GM23338 (cell line): Measurements from ENCODE around the gene FUT8.

Experiments used
- CREB1 ChIP-seq: fragments of 250-450 bp; sonication (Bioruptor Pico); IDR thresholded peaks from 2 replicates; pipeline ENCODE4 v1.5.0; 2020; ENCODE audit warnings: low read depth, mild to moderate bottlenecking, moderate library complexity
- CTCF ChIP-seq, 2 experiments: fragments of 200-600 bp in 1 of 2; sonication (generic) in 1 of 2; conservative IDR thresholded peaks; 2 replicates each; pipeline versions ENCODE4 v1.5.1 to v1.6.1; 2016 to 2017; ENCODE audit warnings: antibody characterized with exemption in 2 of 2, low read depth in 2 of 2, mild to moderate bottlenecking in 2 of 2, moderate library complexity in 1 of 2
- ETS1 ChIP-seq: IDR thresholded peaks from 2 replicates; pipeline ENCODE4 v1.6.1; 2016; ENCODE audit warnings: antibody characterized with exemption
- EZH2 ChIP-seq: fragments of 200-600 bp; sonication (generic); IDR thresholded peaks from one replicate; pipeline ENCODE4 v1.8.0; 2017; ENCODE audit warnings: antibody characterized with exemption, mild to moderate bottlenecking, low read depth; ENCODE audit not compliant: unreplicated experiment
- EZH2phosphoT487 ChIP-seq: fragments of 200-600 bp; sonication (generic); IDR thresholded peaks from one replicate; pipeline ENCODE4 v1.8.1; 2018; ENCODE audit warnings: antibody characterized with exemption; ENCODE audit not compliant: unreplicated experiment
- JUNB ChIP-seq: IDR thresholded peaks from one replicate; pipeline ENCODE4 v1.6.1; 2016; ENCODE audit warnings: antibody characterized with exemption; ENCODE audit not compliant: unreplicated experiment
- POLR2AphosphoS5 ChIP-seq: IDR thresholded peaks from 2 replicates; pipeline ENCODE4 v1.6.1; 2016; ENCODE audit warnings: antibody characterized with exemption, low read depth
- REST ChIP-seq: IDR thresholded peaks from one replicate; pipeline ENCODE4 v1.6.1; 2018; ENCODE audit warnings: antibody characterized with exemption; ENCODE audit not compliant: unreplicated experiment

GRCh38 chr14:65566820-65567522 lies 154.4 kb downstream of the FUT8 start:
- no peak for TF ChIP-seq REST
- TF ChIP-seq CTCF (conservative IDR thresholded peaks at IDR 0.05; ENCODE audit: low read depth in 2 of 2): no peak
- no peak for TF ChIP-seq CREB1 (CRISPR knock-in tag)
- TF ChIP-seq POLR2AphosphoS5: no peak
- no peak for TF ChIP-seq EZH2
- no peak for TF ChIP-seq ETS1
- TF ChIP-seq JUNB: no peak
- no peak for TF ChIP-seq EZH2phosphoT487
